Transverse colon (tissue), 4 donors: ENCODE data around the gene RAB3D.

ENCODE experiments used
- EP300 ChIP-seq: sonication (generic); formaldehyde crosslinking; IDR thresholded peaks from one replicate; pipeline ENCODE4 v1.6.1; 2017; ENCODE audit warnings: antibody characterized with exemption, low read depth
- POLR2A ChIP-seq: fragments of 450-650 bp; IDR thresholded peaks from one replicate; pipeline ENCODE4 v1.6.1; 2016; ENCODE audit warnings: antibody characterized with exemption, mild to moderate bottlenecking, moderate library complexity
- POLR2AphosphoS5 ChIP-seq, 3 donors: sonication (generic); formaldehyde crosslinking; IDR thresholded peaks; one replicate each; pipeline ENCODE4 v1.6.1; 2016; ENCODE audit warnings: antibody characterized with exemption in 3 of 3
- TF ChIP-seq, protein P1 (sequence below), 5 experiments: fragments of 200-600 bp in 3 of 5; fragments of 450-650 bp in 2 of 5; sonication (generic) in 3 of 5; IDR thresholded peaks; 1 replicate in 2 of 5; 2 replicates in 3 of 5; pipeline ENCODE4 v1.5.1; 2016 to 2017; ENCODE audit warnings: antibody characterized with exemption in 5 of 5, inconsistent platforms in 3 of 5, mild to moderate bottlenecking in 2 of 5, moderate library complexity in 1 of 5

DNA sequence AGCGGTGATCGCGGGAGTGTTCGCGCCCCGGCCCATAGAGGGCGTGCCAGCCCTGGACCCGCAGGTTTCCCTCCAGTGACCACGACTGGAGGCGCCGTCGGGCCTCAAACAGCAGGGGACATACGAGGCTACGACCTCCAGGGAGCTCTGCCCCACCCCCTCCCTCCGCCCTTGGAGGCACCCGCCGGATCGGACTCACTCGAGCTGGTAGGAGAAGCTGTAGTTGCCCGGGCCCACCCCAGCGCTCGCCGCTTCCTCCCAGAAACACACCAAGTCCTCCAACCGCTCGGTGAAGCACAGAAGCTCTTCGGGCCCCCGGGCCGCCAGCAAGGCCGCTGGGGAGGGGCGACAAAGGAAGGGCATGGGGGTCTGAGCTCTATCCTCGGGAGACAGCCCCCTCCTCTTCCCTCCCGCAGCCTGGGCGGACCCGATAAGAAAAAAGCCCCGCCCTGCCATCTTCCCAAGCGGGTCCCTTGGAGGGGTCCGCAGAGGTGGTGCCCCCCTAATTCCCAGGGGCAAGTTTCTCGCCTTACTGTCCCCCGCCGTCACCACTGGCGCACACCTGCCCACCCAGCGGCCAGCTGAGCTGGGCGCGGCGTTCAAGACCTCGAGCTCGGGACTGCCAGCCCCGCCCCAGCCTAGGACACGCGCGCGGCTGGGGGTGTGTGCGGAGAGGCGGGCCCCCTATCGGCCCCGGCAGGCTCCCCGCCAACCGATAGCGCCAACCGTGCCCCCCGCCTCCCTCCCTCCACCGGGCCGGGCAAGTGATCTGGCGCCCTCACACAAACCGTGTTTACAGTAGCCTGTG is 43.6 kb upstream of the RAB3D start:
- no peak for TF ChIP-seq POLR2A
- TF ChIP-seq, protein P1, sequence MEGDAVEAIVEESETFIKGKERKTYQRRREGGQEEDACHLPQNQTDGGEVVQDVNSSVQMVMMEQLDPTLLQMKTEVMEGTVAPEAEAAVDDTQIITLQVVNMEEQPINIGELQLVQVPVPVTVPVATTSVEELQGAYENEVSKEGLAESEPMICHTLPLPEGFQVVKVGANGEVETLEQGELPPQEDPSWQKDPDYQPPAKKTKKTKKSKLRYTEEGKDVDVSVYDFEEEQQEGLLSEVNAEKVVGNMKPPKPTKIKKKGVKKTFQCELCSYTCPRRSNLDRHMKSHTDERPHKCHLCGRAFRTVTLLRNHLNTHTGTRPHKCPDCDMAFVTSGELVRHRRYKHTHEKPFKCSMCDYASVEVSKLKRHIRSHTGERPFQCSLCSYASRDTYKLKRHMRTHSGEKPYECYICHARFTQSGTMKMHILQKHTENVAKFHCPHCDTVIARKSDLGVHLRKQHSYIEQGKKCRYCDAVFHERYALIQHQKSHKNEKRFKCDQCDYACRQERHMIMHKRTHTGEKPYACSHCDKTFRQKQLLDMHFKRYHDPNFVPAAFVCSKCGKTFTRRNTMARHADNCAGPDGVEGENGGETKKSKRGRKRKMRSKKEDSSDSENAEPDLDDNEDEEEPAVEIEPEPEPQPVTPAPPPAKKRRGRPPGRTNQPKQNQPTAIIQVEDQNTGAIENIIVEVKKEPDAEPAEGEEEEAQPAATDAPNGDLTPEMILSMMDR (IDR thresholded peaks at IDR 0.05): peak; percentile 63 to 75 (median 70)
- TF ChIP-seq POLR2AphosphoS5 (IDR thresholded peaks at IDR 0.05): no peak
- no peak for TF ChIP-seq EP300
